Sigmoid colon (tissue), 7 donors: ENCODE results near the gene PDE4D. TPM values are rescaled to one million over a fixed set of nuclear protein-coding genes. Genes with fewer than 3 reads are reported as not detected.
A peak's percentile ranks its signal among the peaks of the same experiment; 100 is the strongest.

ENCODE experiments used
- DNase-seq: peaks from one replicate; pipeline ENCODE4 v3.0.0-alpha.2; 2019
- H3K27ac ChIP-seq, 4 donors: fragments of 200-600 bp; sonication (generic); one replicate each; pipeline ENCODE4 v1.5.1; 2016 to 2019; ENCODE audit warnings: mild to moderate bottlenecking in 1 of 4
- H3K27me3 ChIP-seq, 3 donors: fragments of 200-600 bp; sonication (generic); one replicate each; pipeline ENCODE4 v1.5.1; 2019; ENCODE audit warnings: mild to moderate bottlenecking in 1 of 3
- H3K36me3 ChIP-seq, 4 donors: fragments of 200-600 bp; sonication (generic); one replicate each; pipeline ENCODE4 v1.5.1; 2016 to 2019
- H3K4me1 ChIP-seq, 4 donors: fragments of 200-600 bp; sonication (generic); one replicate each; pipeline ENCODE4 v1.5.1; 2017 to 2019
- H3K4me3 ChIP-seq, 4 donors: fragments of 200-600 bp; sonication (generic); one replicate each; pipeline ENCODE4 v1.5.1; 2017 to 2019; ENCODE audit warnings: mild to moderate bottlenecking in 2 of 4, moderate library complexity in 1 of 4
- H3K9me3 ChIP-seq, 4 donors: fragments of 200-600 bp in 3 of 4; sonication (generic) in 3 of 4; one replicate each; pipeline versions ENCODE4 v1.5.1 to v1.6.1; 2013 to 2019
- EP300 ChIP-seq, 4 donors: sonication (generic); formaldehyde crosslinking; IDR thresholded peaks; one replicate each; pipeline ENCODE4 v1.6.1; 2017; ENCODE audit warnings: antibody characterized with exemption in 4 of 4
- POLR2A ChIP-seq, 2 donors: fragments of 450-650 bp; IDR thresholded peaks; one replicate each; pipeline ENCODE4 v1.6.1; 2016; ENCODE audit warnings: antibody characterized with exemption in 2 of 2, mild to moderate bottlenecking in 2 of 2, moderate library complexity in 2 of 2
- POLR2AphosphoS5 ChIP-seq, 4 donors: sonication (generic); formaldehyde crosslinking; IDR thresholded peaks; one replicate each; pipeline ENCODE4 v1.6.1; 2017; ENCODE audit warnings: antibody characterized with exemption in 4 of 4
- WGBS, 2 donors: extraction: QIAGEN DNeasy Blood & Tissue Kit; methylation state at CpG; one replicate each; pipeline ENCODE4 v1.1.7; 2013; 5-methylcytosine and 5-hydroxymethylcytosine counted together
- intact Hi-C: fragments of 100-400 bp; cut with DNase I; formaldehyde crosslinking; loops from one replicate; pipeline ENCODE4 v1.15.1; 2023
- polyA plus RNA-seq, 3 donors: library from polyadenylated mRNA; stranded (reverse); fragments of 200-250 nt; gene quantifications; one replicate each; pipeline ENCODE4 v1.2.3, GENCODE V29; 2013
- total RNA-seq, 4 donors: library from RNA; depleted of rRNA; stranded (reverse); fragments of >200 nt; gene quantifications; one replicate each; pipeline ENCODE4 v1.1.0, GENCODE V29; 2016
- TF ChIP-seq, protein P1 (sequence below), 4 experiments: fragments of 450-650 bp in 3 of 4; fragments of 200-600 bp in 1 of 4; IDR thresholded peaks; one replicate each; pipeline ENCODE4 v1.5.1; 2016 to 2019; ENCODE audit warnings: antibody characterized with exemption in 4 of 4, mild to moderate bottlenecking in 3 of 4, moderate library complexity in 2 of 4
- donor health status: healthy with polysubstance abuse.
- donor health status: Bipolar disorder and iron deficiency.
- donor health status: healthy.

PDE4D gene
- total and polyA plus RNA-seq, 7 donors: 6.0 to 289 (median 169) TPM

- no peaks in the 10 kb centered on the region for H3K27me3 ChIP-seq
- no peak overlapping the region for H3K4me3 ChIP-seq
- H3K36me3 ChIP-seq: no peaks in the 10 kb centered on the region
- H3K9me3 ChIP-seq: no peaks in the 10 kb centered on the region
- intact Hi-C loops: no loop called here
- H3K4me1 ChIP-seq: peaks cover 0 to 15% (median 2%) of the 10 kb centered on the region in 4 donors
- peak overlapping the region in 1 of 4 donors; percentile 13 for H3K27ac ChIP-seq
- TF ChIP-seq, protein P1, sequence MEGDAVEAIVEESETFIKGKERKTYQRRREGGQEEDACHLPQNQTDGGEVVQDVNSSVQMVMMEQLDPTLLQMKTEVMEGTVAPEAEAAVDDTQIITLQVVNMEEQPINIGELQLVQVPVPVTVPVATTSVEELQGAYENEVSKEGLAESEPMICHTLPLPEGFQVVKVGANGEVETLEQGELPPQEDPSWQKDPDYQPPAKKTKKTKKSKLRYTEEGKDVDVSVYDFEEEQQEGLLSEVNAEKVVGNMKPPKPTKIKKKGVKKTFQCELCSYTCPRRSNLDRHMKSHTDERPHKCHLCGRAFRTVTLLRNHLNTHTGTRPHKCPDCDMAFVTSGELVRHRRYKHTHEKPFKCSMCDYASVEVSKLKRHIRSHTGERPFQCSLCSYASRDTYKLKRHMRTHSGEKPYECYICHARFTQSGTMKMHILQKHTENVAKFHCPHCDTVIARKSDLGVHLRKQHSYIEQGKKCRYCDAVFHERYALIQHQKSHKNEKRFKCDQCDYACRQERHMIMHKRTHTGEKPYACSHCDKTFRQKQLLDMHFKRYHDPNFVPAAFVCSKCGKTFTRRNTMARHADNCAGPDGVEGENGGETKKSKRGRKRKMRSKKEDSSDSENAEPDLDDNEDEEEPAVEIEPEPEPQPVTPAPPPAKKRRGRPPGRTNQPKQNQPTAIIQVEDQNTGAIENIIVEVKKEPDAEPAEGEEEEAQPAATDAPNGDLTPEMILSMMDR (IDR thresholded peaks at IDR 0.05): no peak
- no peak for TF ChIP-seq POLR2AphosphoS5 (IDR thresholded peaks at IDR 0.05)
- no peak for TF ChIP-seq EP300 (IDR thresholded peaks at IDR 0.05)
- no peak for TF ChIP-seq POLR2A (IDR thresholded peaks at IDR 0.05)
- WGBS, 2 donors: 94 to 95% methylated on average over 4 of the region's 4 CpGs
- DNase-seq: no peak
Measured at GRCh38 chr5:59694411-59694810, 199.1 kb downstream of the PDE4D start.

DNA sequence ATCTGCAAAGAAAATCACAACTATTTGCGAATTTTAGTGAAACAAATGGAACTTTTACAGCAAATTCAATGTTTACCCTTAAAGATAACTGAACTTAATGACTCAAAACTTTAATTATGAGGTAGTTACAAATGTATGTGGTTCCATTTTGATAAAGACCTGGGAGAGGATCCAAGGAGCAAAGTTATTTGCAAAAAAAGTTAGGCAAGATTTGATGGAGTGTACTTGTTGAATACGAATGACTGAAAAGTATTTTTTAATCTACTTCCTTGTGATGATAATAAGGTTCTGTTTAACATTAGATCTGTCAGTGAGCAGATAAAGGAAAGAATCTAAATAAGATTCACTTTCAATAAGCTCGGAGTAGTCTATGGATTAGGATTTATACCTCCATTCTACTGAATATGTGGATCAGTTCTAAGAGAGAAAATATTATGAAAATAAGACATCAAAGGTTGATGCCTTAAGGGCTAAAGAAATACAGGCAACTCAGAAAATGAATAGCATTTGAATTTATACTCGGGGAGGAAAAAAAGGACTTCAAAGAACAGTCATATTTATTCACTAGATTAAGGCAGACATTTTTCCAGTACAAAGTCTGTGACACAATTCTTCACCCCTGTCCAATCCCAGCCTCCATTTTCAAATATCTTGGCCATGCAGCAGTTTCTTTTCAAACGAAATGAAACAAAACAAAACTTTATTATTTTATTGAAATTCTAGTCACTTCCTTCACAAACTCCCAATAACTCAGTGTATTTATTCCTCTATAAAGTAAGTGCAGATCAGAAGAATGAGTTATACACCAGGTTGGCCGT, 199.8 kb downstream of the PDE4D start:
- no peaks in the 10 kb centered on the region for H3K36me3 ChIP-seq
- TF ChIP-seq POLR2AphosphoS5 (IDR thresholded peaks at IDR 0.05): no peak
- TF ChIP-seq POLR2A (IDR thresholded peaks at IDR 0.05): no peak
- TF ChIP-seq, protein P1 (IDR thresholded peaks at IDR 0.05): no peak
- no peak for TF ChIP-seq EP300 (IDR thresholded peaks at IDR 0.05)
- intact Hi-C loops: no loop called here
- H3K27me3 ChIP-seq: no peaks in the 10 kb centered on the region
- DNase-seq: no peak
- no peaks in the 10 kb centered on the region for H3K9me3 ChIP-seq
- H3K4me1 ChIP-seq: peaks cover 0 to 15% (median 2%) of the 10 kb centered on the region in 4 donors
- H3K27ac ChIP-seq: peak overlapping the region in 2 of 4 donors; percentile 12 to 13
- 51 to 70% methylated on average over 6 of the region's 6 CpGs for WGBS, 2 donors
- H3K4me3 ChIP-seq: no peak overlapping the region

DNA sequence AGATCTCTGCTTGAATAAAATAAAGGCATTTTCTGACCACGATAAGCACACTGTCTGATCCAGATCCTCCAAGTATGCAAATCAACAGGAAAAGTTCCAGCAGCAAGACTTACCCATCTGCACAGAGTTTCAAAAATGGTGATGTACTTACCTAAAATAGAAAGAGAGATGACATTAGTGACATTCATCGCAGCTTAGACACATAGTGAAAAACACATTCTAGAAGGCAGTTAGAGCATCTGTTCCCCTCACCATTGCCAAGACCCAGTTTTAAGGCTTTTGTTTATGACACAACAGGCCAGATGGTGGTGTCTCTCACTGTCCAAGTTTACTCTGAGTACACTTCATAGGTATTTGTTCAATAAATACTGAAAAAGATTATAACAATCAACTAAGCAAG, 207.7 kb downstream of the PDE4D start:
- WGBS, 2 donors: 61 to 78% methylated on average over 2 of the region's 2 CpGs
- DNase-seq: no peak

GRCh38 chr5:59685191-59685530, 208.4 kb downstream of the PDE4D start:
- Histone ChIP-seq H3K4me3 (no peak overlapping the region), H3K4me1 (peaks cover 0 to 55% (median 32%) of the 10 kb centered on the region in 4 donors), H3K27ac (peak overlapping the region in 3 of 4 donors; percentile 38 to 57 (median 53)), H3K9me3 (no peaks in the 10 kb centered on the region), H3K36me3 (no peaks in the 10 kb centered on the region), H3K27me3 (no peaks in the 10 kb centered on the region)
- whole genome bisulfite sequencing, 2 donors: 79 to 85% methylated on average over 1 of the region's 1 CpG
- TF ChIP-seq EP300 (IDR thresholded peaks at IDR 0.05): no peak
- no peak for TF ChIP-seq POLR2AphosphoS5 (IDR thresholded peaks at IDR 0.05)
- TF ChIP-seq POLR2A (IDR thresholded peaks at IDR 0.05): no peak
- TF ChIP-seq, protein P1 (IDR thresholded peaks at IDR 0.05): no peak
- intact Hi-C loops: no loop called here
- no peak for DNase-seq

More for the DNA sequence above, 207.7 kb downstream of the PDE4D start:
- intact Hi-C loops: no loop called here
- Histone ChIP-seq H3K36me3 (no peaks in the 10 kb centered on the region), H3K4me1 (peaks cover 0 to 55% (median 32%) of the 10 kb centered on the region in 4 donors), H3K27ac (peak overlapping the region in 3 of 4 donors; percentile 42 to 57 (median 53)), H3K9me3 (no peaks in the 10 kb centered on the region), H3K27me3 (no peaks in the 10 kb centered on the region), H3K4me3 (no peak overlapping the region)
- TF ChIP-seq POLR2A (IDR thresholded peaks at IDR 0.05) (no peak), POLR2AphosphoS5 (IDR thresholded peaks at IDR 0.05) (peak in 1 of 4 donors; percentile 5), EP300 (IDR thresholded peaks at IDR 0.05) (no peak)

DNA sequence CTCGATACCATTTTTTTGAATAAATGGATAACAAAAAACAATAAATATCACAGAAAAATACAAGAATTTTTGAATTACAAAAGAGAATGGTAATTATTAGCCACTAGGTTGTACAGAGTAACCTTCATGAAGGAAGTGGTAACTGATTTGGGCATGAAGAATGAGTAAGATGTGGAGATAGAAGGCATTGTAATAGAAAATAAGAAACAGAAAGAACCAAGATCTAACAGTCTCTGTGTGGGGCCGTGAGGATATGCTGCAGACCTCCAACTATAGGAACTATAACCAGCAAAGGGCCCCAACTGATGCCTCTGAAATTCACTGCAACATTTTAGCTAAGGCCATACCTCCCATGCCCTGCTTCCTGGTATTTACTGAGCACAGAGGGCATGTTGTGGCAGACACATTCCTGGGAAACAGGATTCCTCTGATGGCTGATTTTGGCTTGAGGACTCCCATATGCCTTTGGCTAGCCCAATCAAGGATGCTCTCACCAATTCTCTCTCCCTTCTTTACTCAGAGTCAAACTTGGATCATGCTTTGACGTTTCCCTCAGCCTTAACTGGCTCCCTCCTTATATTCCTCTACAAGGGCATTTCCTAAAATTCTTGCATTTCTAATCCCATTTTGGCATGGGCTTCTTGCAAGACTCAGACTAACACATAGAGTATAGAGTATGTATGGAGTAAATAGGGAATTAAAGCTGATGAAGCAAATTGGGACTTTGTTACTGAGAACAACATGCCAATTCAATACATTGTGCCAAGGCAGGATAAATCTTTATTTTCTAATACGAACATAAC, 208.9 kb downstream of the PDE4D start:
- Histone ChIP-seq H3K4me3 (no peak overlapping the region), H3K36me3 (no peaks in the 10 kb centered on the region), H3K4me1 (peaks cover 0 to 55% (median 32%) of the 10 kb centered on the region in 4 donors), H3K9me3 (no peaks in the 10 kb centered on the region), H3K27me3 (no peaks in the 10 kb centered on the region), H3K27ac (peak overlapping the region in 3 of 4 donors; percentile 38 to 57 (median 53))
- no peak for TF ChIP-seq EP300 (IDR thresholded peaks at IDR 0.05)
- TF ChIP-seq, protein P1 (IDR thresholded peaks at IDR 0.05): no peak
- TF ChIP-seq POLR2AphosphoS5 (IDR thresholded peaks at IDR 0.05): no peak
- TF ChIP-seq POLR2A (IDR thresholded peaks at IDR 0.05): no peak
- no peak for DNase-seq
- intact Hi-C loops: no loop called here
- WGBS, 2 donors: 71 to 82% methylated on average over 4 of the region's 4 CpGs
